Mesenteric fat pad (tissue), 1 donor: Measurements from ENCODE around the gene KCND1. TPM values are rescaled to one million over a fixed set of nuclear protein-coding genes. Genes with fewer than 3 reads are reported as not detected.

Experiments
- DNase-seq: peaks from one replicate; pipeline ENCODE4 v3.0.0-alpha.2; 2020; ENCODE audit warnings: low spot score
- total RNA-seq: library from RNA; stranded (reverse); fragmentation: NEBNext Ultra II Directional; extraction: Animal tissue kit (Norgen Biotek cat#: 25700); gene quantifications from one replicate; pipeline ENCODE4 v1.2.1, GENCODE V29; 2021
- donor health status: DM: yes; HTN: yes; CAD: no.

The KCND1 gene
- total RNA-seq, 1 donor from 2014 or later, result 1.3 TPM

DNA sequence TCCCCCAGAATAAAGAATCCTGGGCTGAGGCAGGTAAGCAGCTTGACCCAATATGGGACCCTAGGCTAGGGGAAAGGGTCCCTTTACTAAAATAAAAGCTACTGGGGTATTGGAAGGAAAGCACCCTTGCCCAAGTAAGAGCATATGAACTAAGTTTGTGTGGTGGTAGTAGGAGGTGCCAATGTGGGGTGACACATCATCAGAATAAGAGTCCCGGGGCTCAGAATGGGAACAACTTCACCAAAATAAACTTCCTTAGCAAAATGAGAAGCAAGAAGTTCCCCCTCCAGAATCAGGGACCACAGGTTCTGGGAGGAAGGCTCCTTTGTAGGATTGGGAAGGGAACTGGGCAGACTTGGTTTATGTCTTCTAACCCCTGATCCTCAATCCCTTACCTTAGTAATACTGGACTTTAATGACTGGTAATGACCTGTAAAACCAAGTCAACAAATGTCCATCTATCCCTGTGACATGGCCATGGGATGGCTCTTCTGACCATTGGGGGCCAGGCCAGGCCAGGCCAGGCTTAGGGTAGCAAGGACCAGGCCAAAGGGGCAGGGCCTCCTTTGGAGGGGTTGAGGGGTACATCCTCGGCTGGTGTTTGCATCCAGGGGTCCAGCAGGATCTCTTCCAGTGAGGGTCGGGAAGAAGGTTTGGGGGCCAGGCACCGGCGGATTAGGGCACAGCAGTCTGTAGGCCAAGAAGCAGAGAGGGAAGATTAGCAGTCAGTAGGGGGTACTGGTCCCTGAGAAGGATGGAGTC is 57.9 kb downstream of the KCND1 start:
- DNase-seq, result no peak

DNA sequence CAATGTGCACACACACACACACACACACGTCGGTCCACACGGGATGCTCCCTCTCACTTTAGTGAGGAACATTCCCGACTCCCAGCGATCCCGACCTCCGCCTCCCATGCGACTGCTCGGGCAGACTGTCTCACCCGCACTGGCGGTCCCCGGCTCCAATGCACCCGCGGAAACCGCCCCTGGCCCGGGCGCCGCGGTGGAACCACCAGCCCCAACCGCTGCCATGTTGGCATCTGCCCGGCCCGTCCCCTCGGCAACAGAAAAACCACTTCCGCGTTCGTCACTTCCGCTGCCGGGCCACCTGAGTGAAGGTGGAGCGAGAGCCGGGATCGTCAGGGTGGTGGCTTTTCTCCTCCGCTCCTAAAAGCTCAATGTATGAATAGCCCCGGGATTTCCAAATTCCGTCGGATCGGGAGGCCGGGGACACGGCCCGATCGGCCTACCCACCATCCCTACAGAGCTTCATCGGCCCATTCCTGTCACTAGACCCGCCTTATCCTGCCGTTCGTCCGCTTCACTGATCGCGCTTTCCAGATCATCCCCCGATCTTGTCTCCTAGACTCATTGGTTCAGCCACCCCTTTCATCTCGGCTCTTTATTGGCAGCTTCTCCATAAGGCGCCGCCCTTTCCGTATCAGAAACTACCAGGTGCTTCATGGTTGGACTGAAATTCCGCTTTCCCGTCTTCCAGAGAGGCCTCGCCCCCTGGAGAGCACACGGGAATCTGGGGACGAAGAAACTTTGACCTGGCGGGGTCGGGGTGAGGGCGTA is 60.0 kb downstream of the KCND1 start, which contains the start of gene SLC35A2:
Gene SLC35A2 (minus strand): TSS at position 235 of the 771 bp plus-strand sequence. CDS start 10 bp downstream, at position 225.
- peak; percentile 92 for DNase-seq

Other genes starting within 250 kb of the KCND1 start
- not detected for gene GLOD5, start 210.1 kb downstream of the KCND1 start, total RNA-seq
- gene GATA1, start 185.3 kb downstream of the KCND1 start, total RNA-seq, result not detected
- gene HDAC6, start 169.8 kb downstream of the KCND1 start, total RNA-seq, result 47.1 TPM
- not detected for gene ERAS, start 145.3 kb downstream of the KCND1 start, total RNA-seq
- not detected for gene PCSK1N, start 136.2 kb downstream of the KCND1 start, total RNA-seq
- 22.1 TPM for gene TIMM17B, start 74.1 kb downstream of the KCND1 start, total RNA-seq
- gene PQBP1, start 73.9 kb downstream of the KCND1 start, total RNA-seq, result 50.6 TPM
- 24.5 TPM for gene SLC35A2, start 60.2 kb downstream of the KCND1 start, total RNA-seq
- gene PIM2, start 52.8 kb downstream of the KCND1 start, total RNA-seq, result 5.7 TPM
- 40.0 TPM for gene OTUD5, start 14.2 kb downstream of the KCND1 start, total RNA-seq
- 37.6 TPM for gene GRIPAP1, start 30.4 kb upstream of the KCND1 start, total RNA-seq
- gene TFE3, start 71.5 kb upstream of the KCND1 start, total RNA-seq, result 103 TPM
- 4.0 TPM for gene CCDC120, start 87.2 kb upstream of the KCND1 start, total RNA-seq
- gene PRAF2, start 102.2 kb upstream of the KCND1 start, total RNA-seq, result 20.7 TPM
- gene WDR45, start 108.0 kb upstream of the KCND1 start, total RNA-seq, result 73.4 TPM
- gene GPKOW, start 151.9 kb upstream of the KCND1 start, total RNA-seq, result 18.2 TPM
- gene MAGIX, start 190.9 kb upstream of the KCND1 start, total RNA-seq, result 1.6 TPM
- gene PLP2, start 200.1 kb upstream of the KCND1 start, total RNA-seq, result 74.3 TPM
- gene PRICKLE3, start 214.5 kb upstream of the KCND1 start, total RNA-seq, result 12.5 TPM
- gene SYP, start 228.3 kb upstream of the KCND1 start, total RNA-seq, result 1.00 TPM